ENCODE measurements around the gene HMOX1. TPM values are rescaled to one million over a fixed set of nuclear protein-coding genes. Genes with fewer than 3 reads are reported as not detected.

The HMOX1 gene
- total and polyA plus RNA-seq, 2 of the 13 experiments (the other 11 are each of a cell fraction or from before 2014, with no cell fraction given): 53.6 to 67.4 TPM

DNA sequence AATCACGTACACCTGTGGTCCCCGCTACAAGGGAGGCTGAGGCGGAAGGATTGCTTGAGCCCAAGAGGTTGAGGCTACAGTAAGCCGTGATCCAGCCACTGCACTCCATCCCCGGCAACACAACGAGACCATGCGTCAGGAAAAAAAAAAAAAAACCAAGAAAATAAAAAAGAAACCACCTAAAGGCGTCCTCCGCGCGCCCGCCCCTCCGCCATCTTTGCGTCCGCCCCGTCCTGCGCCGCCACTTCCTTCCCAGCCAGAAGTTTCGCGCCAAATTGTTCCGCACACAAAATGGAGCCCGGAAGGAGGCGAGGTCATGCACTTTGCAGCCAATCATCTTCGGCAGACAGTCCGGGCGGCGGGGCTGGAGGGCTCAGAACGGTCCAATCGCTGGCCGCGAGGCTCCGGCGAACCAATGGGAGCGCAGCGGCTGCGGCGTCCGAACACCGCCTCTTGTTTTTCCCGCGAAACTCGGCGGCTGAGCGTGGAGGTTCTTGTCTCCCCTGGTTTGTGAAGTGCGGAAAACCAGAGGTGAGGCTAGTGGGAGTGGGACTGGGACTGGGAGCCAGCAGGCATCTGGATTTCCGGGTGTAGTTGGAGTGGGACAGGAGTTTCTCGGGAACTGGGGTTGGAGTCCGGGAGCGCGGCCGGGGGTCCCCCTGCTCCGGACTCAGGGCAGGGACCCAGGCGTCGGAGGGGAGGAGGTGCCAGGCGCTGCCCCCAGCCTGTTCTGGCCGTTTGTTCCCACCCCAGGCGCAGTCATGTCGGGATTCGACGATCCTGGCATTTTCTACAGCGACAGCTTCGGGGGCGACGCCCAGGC, 19.0 kb downstream of the HMOX1 start, which contains the start of gene MCM5 (continued):
- TF ChIP-seq, protein P1, sequence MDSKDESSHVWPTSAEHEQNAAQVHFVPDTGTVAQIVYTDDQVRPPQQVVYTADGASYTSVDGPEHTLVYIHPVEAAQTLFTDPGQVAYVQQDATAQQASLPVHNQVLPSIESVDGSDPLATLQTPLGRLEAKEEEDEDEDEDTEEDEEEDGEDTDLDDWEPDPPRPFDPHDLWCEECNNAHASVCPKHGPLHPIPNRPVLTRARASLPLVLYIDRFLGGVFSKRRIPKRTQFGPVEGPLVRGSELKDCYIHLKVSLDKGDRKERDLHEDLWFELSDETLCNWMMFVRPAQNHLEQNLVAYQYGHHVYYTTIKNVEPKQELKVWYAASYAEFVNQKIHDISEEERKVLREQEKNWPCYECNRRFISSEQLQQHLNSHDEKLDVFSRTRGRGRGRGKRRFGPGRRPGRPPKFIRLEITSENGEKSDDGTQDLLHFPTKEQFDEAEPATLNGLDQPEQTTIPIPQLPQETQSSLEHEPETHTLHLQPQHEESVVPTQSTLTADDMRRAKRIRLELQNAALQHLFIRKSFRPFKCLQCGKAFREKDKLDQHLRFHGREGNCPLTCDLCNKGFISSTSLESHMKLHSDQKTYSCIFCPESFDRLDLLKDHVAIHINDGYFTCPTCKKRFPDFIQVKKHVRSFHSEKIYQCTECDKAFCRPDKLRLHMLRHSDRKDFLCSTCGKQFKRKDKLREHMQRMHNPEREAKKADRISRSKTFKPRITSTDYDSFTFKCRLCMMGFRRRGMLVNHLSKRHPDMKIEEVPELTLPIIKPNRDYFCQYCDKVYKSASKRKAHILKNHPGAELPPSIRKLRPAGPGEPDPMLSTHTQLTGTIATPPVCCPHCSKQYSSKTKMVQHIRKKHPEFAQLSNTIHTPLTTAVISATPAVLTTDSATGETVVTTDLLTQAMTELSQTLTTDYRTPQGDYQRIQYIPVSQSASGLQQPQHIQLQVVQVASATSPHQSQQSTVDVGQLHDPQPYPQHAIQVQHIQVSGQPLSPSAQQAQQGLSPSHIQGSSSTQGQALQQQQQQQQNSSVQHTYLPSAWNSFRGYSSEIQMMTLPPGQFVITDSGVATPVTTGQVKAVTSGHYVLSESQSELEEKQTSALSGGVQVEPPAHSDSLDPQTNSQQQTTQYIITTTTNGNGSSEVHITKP (CRISPR knock-in tag; IDR thresholded peaks at IDR 0.05; ENCODE audit: low read depth): no peak
- TF ChIP-seq ARNTL (CRISPR knock-in tag; IDR thresholded peaks at IDR 0.05) (0 out of 2 replicates have a peak, but pooled peaks have one; percentile 51), ZFY (CRISPR knock-in tag; IDR thresholded peaks at IDR 0.05) (no peak; the same call in 1 of the 2 replicates), NONO (IDR thresholded peaks at IDR 0.05) (no peak), NONO (CRISPR knock-in tag; conservative IDR thresholded peaks at IDR 0.05) (no peak), GABPA (IDR thresholded peaks at IDR 0.05; ENCODE audit: low read depth, low read length) (peak; percentile 61), GABPA (CRISPR knock-in tag; IDR thresholded peaks at IDR 0.05; ENCODE audit: low read depth) (peak; percentile 89), ZNF782 (CRISPR knock-in tag; IDR thresholded peaks at IDR 0.05; ENCODE audit: borderline replicate concordance) (no peak), ZNF3 (CRISPR knock-in tag; IDR thresholded peaks at IDR 0.05) (no peak), YY1 (IDR thresholded peaks at IDR 0.05; ENCODE audit: insufficient read depth, insufficient replicate concordance, low read depth, low read length) (peak; percentile 97), PHF20 (CRISPR knock-in tag; IDR thresholded peaks at IDR 0.05) (peak; percentile 66), SYNCRIP (IDR thresholded peaks at IDR 0.05; ENCODE audit: insufficient read depth, low read depth, low read length) (no peak), ZMAT3 (CRISPR knock-in tag; conservative IDR thresholded peaks at IDR 0.05) (no peak; the same call in 1 of the 2 replicates), FOXO1 (CRISPR knock-in tag; IDR thresholded peaks at IDR 0.05) (no peak), ZBTB42 (CRISPR knock-in tag; IDR thresholded peaks at IDR 0.05) (no peak), PRMT3 (CRISPR knock-in tag; IDR thresholded peaks at IDR 0.05; ENCODE audit: borderline replicate concordance, low read depth) (0 out of 2 replicates have a peak, but pooled peaks have one; percentile 8)
- TF ChIP-seq, protein P2, sequence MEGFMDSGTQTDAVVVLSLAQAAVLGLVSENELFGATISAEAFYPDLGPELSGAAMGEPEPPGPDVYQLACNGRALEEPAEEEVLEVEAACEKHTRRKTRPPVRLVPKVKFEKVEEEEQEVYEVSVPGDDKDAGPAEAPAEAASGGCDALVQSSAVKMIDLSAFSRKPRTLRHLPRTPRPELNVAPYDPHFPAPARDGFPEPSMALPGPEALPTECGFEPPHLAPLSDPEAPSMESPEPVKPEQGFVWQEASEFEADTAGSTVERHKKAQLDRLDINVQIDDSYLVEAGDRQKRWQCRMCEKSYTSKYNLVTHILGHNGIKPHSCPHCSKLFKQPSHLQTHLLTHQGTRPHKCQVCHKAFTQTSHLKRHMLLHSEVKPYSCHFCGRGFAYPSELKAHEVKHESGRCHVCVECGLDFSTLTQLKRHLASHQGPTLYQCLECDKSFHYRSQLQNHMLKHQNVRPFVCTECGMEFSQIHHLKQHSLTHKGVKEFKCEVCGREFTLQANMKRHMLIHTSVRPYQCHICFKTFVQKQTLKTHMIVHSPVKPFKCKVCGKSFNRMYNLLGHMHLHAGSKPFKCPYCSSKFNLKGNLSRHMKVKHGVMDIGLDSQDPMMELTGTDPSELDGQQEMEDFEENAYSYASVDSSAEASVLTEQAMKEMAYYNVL (CRISPR knock-in tag; IDR thresholded peaks at IDR 0.05; ENCODE audit: borderline replicate concordance): no peak; the same call in 1 of the 2 replicates
- TF ChIP-seq, protein P3, sequence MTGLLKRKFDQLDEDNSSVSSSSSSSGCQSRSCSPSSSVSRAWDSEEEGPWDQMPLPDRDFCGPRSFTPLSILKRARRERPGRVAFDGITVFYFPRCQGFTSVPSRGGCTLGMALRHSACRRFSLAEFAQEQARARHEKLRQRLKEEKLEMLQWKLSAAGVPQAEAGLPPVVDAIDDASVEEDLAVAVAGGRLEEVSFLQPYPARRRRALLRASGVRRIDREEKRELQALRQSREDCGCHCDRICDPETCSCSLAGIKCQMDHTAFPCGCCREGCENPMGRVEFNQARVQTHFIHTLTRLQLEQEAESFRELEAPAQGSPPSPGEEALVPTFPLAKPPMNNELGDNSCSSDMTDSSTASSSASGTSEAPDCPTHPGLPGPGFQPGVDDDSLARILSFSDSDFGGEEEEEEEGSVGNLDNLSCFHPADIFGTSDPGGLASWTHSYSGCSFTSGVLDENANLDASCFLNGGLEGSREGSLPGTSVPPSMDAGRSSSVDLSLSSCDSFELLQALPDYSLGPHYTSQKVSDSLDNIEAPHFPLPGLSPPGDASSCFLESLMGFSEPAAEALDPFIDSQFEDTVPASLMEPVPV (CRISPR knock-in tag; IDR thresholded peaks at IDR 0.05): peak; percentile 95
- TF ChIP-seq, protein P4, sequence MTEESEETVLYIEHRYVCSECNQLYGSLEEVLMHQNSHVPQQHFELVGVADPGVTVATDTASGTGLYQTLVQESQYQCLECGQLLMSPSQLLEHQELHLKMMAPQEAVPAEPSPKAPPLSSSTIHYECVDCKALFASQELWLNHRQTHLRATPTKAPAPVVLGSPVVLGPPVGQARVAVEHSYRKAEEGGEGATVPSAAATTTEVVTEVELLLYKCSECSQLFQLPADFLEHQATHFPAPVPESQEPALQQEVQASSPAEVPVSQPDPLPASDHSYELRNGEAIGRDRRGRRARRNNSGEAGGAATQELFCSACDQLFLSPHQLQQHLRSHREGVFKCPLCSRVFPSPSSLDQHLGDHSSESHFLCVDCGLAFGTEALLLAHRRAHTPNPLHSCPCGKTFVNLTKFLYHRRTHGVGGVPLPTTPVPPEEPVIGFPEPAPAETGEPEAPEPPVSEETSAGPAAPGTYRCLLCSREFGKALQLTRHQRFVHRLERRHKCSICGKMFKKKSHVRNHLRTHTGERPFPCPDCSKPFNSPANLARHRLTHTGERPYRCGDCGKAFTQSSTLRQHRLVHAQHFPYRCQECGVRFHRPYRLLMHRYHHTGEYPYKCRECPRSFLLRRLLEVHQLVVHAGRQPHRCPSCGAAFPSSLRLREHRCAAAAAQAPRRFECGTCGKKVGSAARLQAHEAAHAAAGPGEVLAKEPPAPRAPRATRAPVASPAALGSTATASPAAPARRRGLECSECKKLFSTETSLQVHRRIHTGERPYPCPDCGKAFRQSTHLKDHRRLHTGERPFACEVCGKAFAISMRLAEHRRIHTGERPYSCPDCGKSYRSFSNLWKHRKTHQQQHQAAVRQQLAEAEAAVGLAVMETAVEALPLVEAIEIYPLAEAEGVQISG (CRISPR knock-in tag; IDR thresholded peaks at IDR 0.05): peak; percentile 64; the same call in 1 of the 2 replicates
